IMR-90 (cell line): ENCODE results near the gene TCP1. TPM values are rescaled to one million over a fixed set of nuclear protein-coding genes. Genes with fewer than 3 reads are reported as not detected.

ENCODE experiments used
- ATAC-seq: fragments of 200-7000 bp; cut with Tn5 transposase; 2 replicates; pipeline ENCODE4 v1.9.1; 2020; ENCODE audit warnings: low read depth, mild to moderate bottlenecking, moderate library complexity
- BruUV-seq: library from RNA; stranded (reverse); fragments of 400-500 nt; replicated peaks from 2 replicates; lab custom pipeline; 2021; lab: Mats Ljungman, UMichigan
- CTCF ChIA-PET: fragments of 300-600 bp; formaldehyde crosslinking; extraction: SDS; loops from one replicate; lab custom pipeline; 2021; ENCODE audit warnings: antibody characterized with exemption; lab: Yijun Ruan, JAX
- POLR2A ChIA-PET: fragments of 300-600 bp; sonication (Branson Sonifier 250); formaldehyde crosslinking; loops from one replicate; lab custom pipeline; 2022; ENCODE audit warnings: antibody characterized with exemption; ENCODE audit not compliant: unreplicated experiment; lab: Charles Lee
- DNase-seq: peaks from one replicate; pipeline ENCODE4 v3.0.0; 2013
- H2AFZ ChIP-seq: replicated peaks from 2 replicates; pipeline ENCODE3; 2013; ENCODE audit warnings: low read length, mild to moderate bottlenecking; ENCODE audit not compliant: poor library complexity
- H2AK5ac ChIP-seq: 2 replicates; pipeline ENCODE4 v1.6.1; 2013; ENCODE audit warnings: low read depth, low read length, inconsistent platforms
- H2AK9ac ChIP-seq: replicated peaks from 2 replicates; pipeline ENCODE3; 2013; ENCODE audit warnings: mild to moderate bottlenecking, low read depth, low read length, moderate library complexity; ENCODE audit not compliant: poor library complexity
- H2BK120ac ChIP-seq: 2 replicates; pipeline ENCODE4 v1.6.1; 2013; ENCODE audit warnings: low read depth, low read length, inconsistent platforms
- H2BK15ac ChIP-seq: 3 replicates; pipeline ENCODE4 v1.6.1; 2013; ENCODE audit warnings: low read depth, low read length, inconsistent platforms
- H2BK20ac ChIP-seq: 2 replicates; pipeline ENCODE4 v1.6.1; 2013; ENCODE audit warnings: low read depth, mild to moderate bottlenecking, inconsistent platforms, low read length, moderate library complexity
- H2BK5ac ChIP-seq: 2 replicates; pipeline ENCODE4 v1.6.1; 2013; ENCODE audit warnings: mild to moderate bottlenecking, low read depth, low read length, inconsistent platforms; ENCODE audit not compliant: poor library complexity, severe bottlenecking
- H3K14ac ChIP-seq: replicated peaks from 2 replicates; pipeline ENCODE4 v1.6.1; 2013; ENCODE audit warnings: low read depth, low read length, inconsistent platforms
- H3K18ac ChIP-seq: 2 replicates; pipeline ENCODE4 v1.6.1; 2013; ENCODE audit warnings: low read depth, low read length, control low read depth
- H3K23ac ChIP-seq: 2 replicates; pipeline ENCODE4 v1.6.1; 2013; ENCODE audit warnings: low read depth, low read length, inconsistent platforms
- H3K27ac ChIP-seq: 2 replicates; pipeline ENCODE4 v1.5.1; 2013; ENCODE audit warnings: mild to moderate bottlenecking, control low read depth, low read length; ENCODE audit not compliant: insufficient read depth
- H3K27me3 ChIP-seq: 2 replicates; pipeline ENCODE4 v1.6.1; 2013; ENCODE audit warnings: low read length; ENCODE audit not compliant: control insufficient read depth, insufficient read depth
- H3K36me3 ChIP-seq: 2 replicates; pipeline ENCODE4 v1.6.1; 2013; ENCODE audit warnings: low read length, mixed read lengths; ENCODE audit not compliant: control insufficient read depth, insufficient read depth
- H3K4ac ChIP-seq: 2 replicates; pipeline ENCODE4 v1.6.1; 2013; ENCODE audit warnings: low read depth, low read length, inconsistent platforms
- H3K4me1 ChIP-seq: 2 replicates; pipeline ENCODE4 v1.6.1; 2013; ENCODE audit warnings: low read length, mixed read lengths; ENCODE audit not compliant: control insufficient read depth, insufficient read depth
- H3K4me2 ChIP-seq: 2 replicates; pipeline ENCODE4 v1.6.1; 2013; ENCODE audit warnings: low read depth, mild to moderate bottlenecking, control low read depth, low read length, moderate library complexity
- H3K4me3 ChIP-seq: 2 replicates; pipeline ENCODE4 v1.5.1; 2013; ENCODE audit warnings: low read depth, mild to moderate bottlenecking, control low read depth, low read length, moderate library complexity; ENCODE audit not compliant: insufficient read depth
- H3K56ac ChIP-seq: 2 replicates; pipeline ENCODE4 v1.6.1; 2013; ENCODE audit warnings: low read length, inconsistent platforms; ENCODE audit not compliant: insufficient read depth; ENCODE audit errors: extremely low read depth
- H3K79me1 ChIP-seq, 2 experiments: 2 replicates each; pipeline ENCODE4 v1.6.1; 2013; ENCODE audit warnings: low read length in 2 of 2, inconsistent platforms in 1 of 2, low read depth in 1 of 2
- H3K9ac ChIP-seq: 2 replicates; pipeline ENCODE4 v1.6.1; 2013; ENCODE audit warnings: low read depth, low read length, control low read depth
- H3K9me1 ChIP-seq: 2 replicates; pipeline ENCODE4 v1.6.1; 2013; ENCODE audit warnings: low read length, inconsistent platforms; ENCODE audit not compliant: insufficient read depth
- H3K9me3 ChIP-seq: 2 replicates; pipeline ENCODE4 v1.6.1; 2013; ENCODE audit warnings: low read length; ENCODE audit not compliant: control insufficient read depth, insufficient read depth
- H4K20me1 ChIP-seq: 2 replicates; pipeline ENCODE4 v1.6.1; 2013; ENCODE audit warnings: low read length, inconsistent platforms; ENCODE audit not compliant: insufficient read depth
- H4K5ac ChIP-seq: 2 replicates; pipeline ENCODE4 v1.6.1; 2013; ENCODE audit warnings: mild to moderate bottlenecking, low read depth, low read length, control low read depth
- H4K8ac ChIP-seq, 2 experiments: 2 replicates each; pipeline ENCODE4 v1.6.1; 2013; ENCODE audit warnings: low read depth in 2 of 2, low read length in 2 of 2, control low read depth in 1 of 2, inconsistent platforms in 1 of 2
- H4K91ac ChIP-seq: 2 replicates; pipeline ENCODE4 v1.6.1; 2013; ENCODE audit warnings: low read depth, low read length, inconsistent platforms; ENCODE audit not compliant: insufficient read depth
- CEBPB ChIP-seq: IDR thresholded peaks from 2 replicates; pipeline ENCODE4 v1.6.1; 2012; ENCODE audit warnings: low read depth, low read length, improper control_type of control experiment
- CHD1 ChIP-seq: IDR thresholded peaks from 2 replicates; pipeline ENCODE4 v1.6.1; 2012; ENCODE audit warnings: low read depth, low read length, improper control_type of control experiment
- WGBS, 2 experiments: methylation state at CpG; one replicate each; pipeline versions ENCODE4 v1.1.5 to v1.1.7; 2013; ENCODE audit warnings: missing lambda C conversion rate in 2 of 2; ENCODE audit not compliant: insufficient read length in 1 of 2; ENCODE audit errors: extremely low coverage in 2 of 2; 5-methylcytosine and 5-hydroxymethylcytosine counted together
- dilution Hi-C: fragments of 300-500 bp; cut with HindIII; formaldehyde crosslinking; loops from one replicate; pipeline ENCODE4 v1.14.3; 2018; ENCODE audit warnings: low sequenced_read_pairs; ENCODE audit not compliant: unreplicated experiment
- in situ Hi-C: fragments of 300-500 bp; cut with MboI; formaldehyde crosslinking; loops from 3 replicates; pipeline ENCODE4 v1.14.3; 2019; ENCODE audit warnings: low sequenced_read_pairs, inconsistent platforms, mixed read lengths
- intact Hi-C: fragments of 100-400 bp; cut with micrococcal nuclease; formaldehyde crosslinking; loops from 2 replicates; pipeline ENCODE4 v1.10.0; 2022
- polyA plus RNA-seq, 3 experiments: library from polyadenylated mRNA; depleted of rRNA; stranded (reverse); fragments of >200 nt; gene quantifications; 2 replicates each; pipeline ENCODE4 v1.2.3, GENCODE V29; 2012; ENCODE audit warnings: low replicate concordance in 1 of 3
- total RNA-seq: library from RNA; depleted of rRNA; stranded (reverse); fragments of >200 nt; gene quantifications from 2 replicates; pipeline ENCODE4 v1.2.3, GENCODE V29; 2012

TCP1 gene
- total and polyA plus RNA-seq, 2 of the 4 experiments (the other 2 are of a cell fraction) = 119 to 576 TPM

DNA sequence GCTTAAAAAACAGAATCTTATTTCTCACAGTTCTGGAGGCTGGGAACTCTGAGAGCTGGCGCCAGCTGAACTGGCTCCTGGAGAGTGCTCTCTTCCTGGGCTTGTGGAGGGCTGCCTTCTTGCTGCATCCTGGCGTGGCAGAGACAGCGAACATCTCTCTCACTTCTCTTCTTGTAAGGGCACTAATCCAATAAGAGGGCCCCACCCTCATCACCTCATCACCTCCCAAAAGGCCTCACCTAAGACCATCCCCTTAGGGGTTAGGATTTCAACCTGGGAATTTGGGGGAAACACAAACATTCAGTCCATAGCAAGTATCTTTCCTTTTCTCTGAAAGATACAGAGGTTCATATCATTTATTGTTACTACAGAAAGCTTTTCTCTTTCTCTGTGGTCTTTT is 34.6 kb upstream of the TCP1 start:
- Histone ChIP-seq H4K20me1 (no peaks in the 10 kb centered on the region), H3K4me2 (no peak overlapping the region), H3K27ac (no peak overlapping the region), H3K9me1 (no peaks in the 10 kb centered on the region; the same call in 1 of the 2 replicates), H3K9me3 (peaks cover 2% of the 10 kb centered on the region; the same call in 1 of the 2 replicates), H2BK120ac (no peak overlapping the region), H2AFZ (no peak overlapping the region), H3K9ac (no peak overlapping the region), H3K14ac (no peak overlapping the region), H3K56ac (no peak overlapping the region), H3K4me3 (no peak overlapping the region), H2BK20ac (no peak overlapping the region), H4K8ac (no peak overlapping the region), H3K79me1 (no peaks in the 10 kb centered on the region), H3K36me3 (no peaks in the 10 kb centered on the region), H3K23ac (no peak overlapping the region), H3K18ac (no peak overlapping the region), H4K5ac (no peak overlapping the region), H2AK5ac (no peak overlapping the region), H4K91ac (no peak overlapping the region), H3K27me3 (peaks cover 9% of the 10 kb centered on the region; the same call in 1 of the 2 replicates), H2AK9ac (no peak overlapping the region), H3K4me1 (peaks cover 5% of the 10 kb centered on the region; the same call in 1 of the 2 replicates), H2BK5ac (no peak overlapping the region), H2BK15ac (no peak overlapping the region), H3K4ac (no peak overlapping the region)
- no TSS peak for BruUV-seq
- dilution Hi-C loops = no loop called here
- no peak for ATAC-seq
- CTCF ChIA-PET = no interaction called here
- in situ Hi-C loops = loop anchor here (25.0 kb wide), 1 partner anchor 637 kb away; no protein-coding TSS in a partner anchor
- whole genome bisulfite sequencing, 2 experiments = no CpG with 5 or more reads among the region's 3 CpGs
- intact Hi-C loops = no loop called here
- no peak for DNase-seq
- POLR2A ChIA-PET = no interaction called here
- TF ChIP-seq CHD1 (no peak), CEBPB (no peak)
